HG03095 (cell line): Measurements from ENCODE around the gene MOK.

Experiments used
- ATAC-seq: cut with Tn5 transposase; IDR thresholded peaks from one replicate; pipeline ENCODE4 v1.9.1; 2021; ENCODE audit warnings: moderate library complexity; ENCODE audit not compliant: unreplicated experiment

Gene MOK

GRCh38 chr14:102208741-102209140 lies 96.2 kb downstream of the MOK start:
- ATAC-seq = no peak

- no peak for ATAC-seq
These were observed 97.1 kb downstream of the MOK start for GRCh38 chr14:102207831-102208365.

- ATAC-seq = no peak
These were observed 98.0 kb downstream of the MOK start for GRCh38 chr14:102206918-102207317.

GRCh38 chr14:102205560-102205959 lies 99.4 kb downstream of the MOK start:
- ATAC-seq = no peak

- no peak for ATAC-seq
These were observed 101.6 kb downstream of the MOK start for GRCh38 chr14:102203382-102203781.

GRCh38 chr14:102202944-102203343 lies 102.0 kb downstream of the MOK start:
- no peak for ATAC-seq

GRCh38 chr14:102201776-102202175 lies 103.2 kb downstream of the MOK start:
- no peak for ATAC-seq

- ATAC-seq = no peak
These were observed 103.6 kb downstream of the MOK start for GRCh38 chr14:102201353-102201738.

GRCh38 chr14:102200690-102201352 lies 104.1 kb downstream of the MOK start:
- ATAC-seq = no peak

- no peak for ATAC-seq
These were observed 107.6 kb downstream of the MOK start for GRCh38 chr14:102197317-102197853.

GRCh38 chr14:102196902-102197230 lies 108.1 kb downstream of the MOK start:
- no peak for ATAC-seq

- ATAC-seq = no peak
These were observed 108.7 kb downstream of the MOK start for GRCh38 chr14:102196039-102196901.

- no peak for ATAC-seq
These were observed 109.5 kb downstream of the MOK start for GRCh38 chr14:102195446-102195845.

- no peak for ATAC-seq
These were observed 110.1 kb downstream of the MOK start for GRCh38 chr14:102194856-102195255.

GRCh38 chr14:102192840-102193502 lies 112.0 kb downstream of the MOK start:
- ATAC-seq = no peak

GRCh38 chr14:102189874-102190273 lies 115.1 kb downstream of the MOK start:
- ATAC-seq = no peak

- ATAC-seq = no peak
These were observed 116.8 kb downstream of the MOK start for GRCh38 chr14:102188187-102188586.

- ATAC-seq = no peak
These were observed 117.4 kb downstream of the MOK start for GRCh38 chr14:102187568-102188001.

GRCh38 chr14:102187044-102187443 lies 117.9 kb downstream of the MOK start:
- ATAC-seq = no peak

GRCh38 chr14:102185360-102185759 lies 119.6 kb downstream of the MOK start:
- ATAC-seq = no peak

- ATAC-seq = no peak
These were observed 120.5 kb downstream of the MOK start for GRCh38 chr14:102184316-102185035.
